Peyer's patch (tissue), 4 donors: ENCODE results near the gene EDEM2. TPM values are rescaled to one million over a fixed set of nuclear protein-coding genes. Genes with fewer than 3 reads are reported as not detected.

Experiments
- DNase-seq, 3 donors: peaks; one replicate each; pipeline ENCODE4 v3.0.0-alpha.2; 2017 to 2019
- H3K27ac ChIP-seq, 4 donors: fragments of 200-600 bp; sonication (generic); one replicate each; pipeline ENCODE4 v1.5.1; 2016 to 2019
- H3K27me3 ChIP-seq, 2 donors: fragments of 200-600 bp; sonication (generic); one replicate each; pipeline ENCODE4 v1.5.1; 2019
- H3K36me3 ChIP-seq, 3 donors: fragments of 200-600 bp; sonication (generic); one replicate each; pipeline ENCODE4 v1.5.1; 2016 to 2019
- H3K4me1 ChIP-seq, 4 donors: fragments of 200-600 bp; sonication (generic); one replicate each; pipeline ENCODE4 v1.5.1; 2016 to 2019
- H3K4me3 ChIP-seq, 4 donors: fragments of 200-600 bp; sonication (generic); 1 replicate in 3 of 4; 2 replicates in 1 of 4; pipeline ENCODE4 v1.5.1; 2016 to 2019; ENCODE audit warnings: mild to moderate bottlenecking in 1 of 4
- H3K9me3 ChIP-seq, 4 donors: fragments of 200-600 bp; sonication (generic); one replicate each; pipeline ENCODE4 v1.5.1; 2016 to 2019; ENCODE audit warnings: mild to moderate bottlenecking in 1 of 4
- CTCF ChIP-seq, 6 experiments: fragments of 450-650 bp in 4 of 6; fragments of 200-600 bp in 2 of 6; sonication (generic) in 1 of 6; IDR thresholded peaks; one replicate each; pipeline ENCODE4 v1.5.1; 2017 to 2019; ENCODE audit warnings: antibody characterized with exemption in 6 of 6, mild to moderate bottlenecking in 3 of 6, moderate library complexity in 1 of 6
- POLR2A ChIP-seq, 2 donors: fragments of 450-650 bp; IDR thresholded peaks; one replicate each; pipeline ENCODE4 v1.5.1; 2017; ENCODE audit warnings: antibody characterized with exemption in 2 of 2, mild to moderate bottlenecking in 2 of 2, moderate library complexity in 2 of 2
- total RNA-seq, 4 donors: library from RNA; depleted of rRNA; stranded (reverse); fragments of >200 nt; gene quantifications; one replicate each; pipeline ENCODE4 v1.1.0, GENCODE V29; 2016

The EDEM2 gene
- total RNA-seq, 4 donors from 2014 or later: 18.2 to 38.3 (median 33.8) TPM

DNA sequence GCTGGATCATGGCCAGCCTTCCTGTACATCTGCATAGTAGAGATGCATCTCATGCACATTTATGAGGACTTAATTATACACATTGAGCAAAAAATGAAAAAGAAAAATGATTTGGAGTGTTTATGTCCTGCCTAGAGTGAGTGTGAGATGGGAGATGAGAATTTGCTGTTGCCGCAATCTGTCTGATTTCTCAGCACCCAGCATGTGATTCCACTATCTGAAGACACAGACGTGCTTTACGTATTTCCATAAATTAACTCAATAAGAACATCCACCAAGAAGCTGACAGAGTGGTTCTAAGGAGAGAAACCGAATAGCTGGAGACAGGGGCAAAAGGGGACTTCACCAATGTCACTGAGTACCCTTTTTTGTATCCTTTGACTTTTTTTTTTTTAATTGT, 15.2 kb downstream of the EDEM2 start:
- TF ChIP-seq POLR2A (IDR thresholded peaks at IDR 0.05) (no peak), CTCF (IDR thresholded peaks at IDR 0.05) (no peak)
- Histone ChIP-seq H3K27ac (no peak overlapping the region), H3K27me3 (no peaks in the 10 kb centered on the region), H3K9me3 (no peaks in the 10 kb centered on the region), H3K4me3 (no peak overlapping the region), H3K4me1 (no peaks in the 10 kb centered on the region), H3K36me3 (peaks cover 0 to 88% (median 0%) of the 10 kb centered on the region in 3 donors)
- DNase-seq: no peak

DNA sequence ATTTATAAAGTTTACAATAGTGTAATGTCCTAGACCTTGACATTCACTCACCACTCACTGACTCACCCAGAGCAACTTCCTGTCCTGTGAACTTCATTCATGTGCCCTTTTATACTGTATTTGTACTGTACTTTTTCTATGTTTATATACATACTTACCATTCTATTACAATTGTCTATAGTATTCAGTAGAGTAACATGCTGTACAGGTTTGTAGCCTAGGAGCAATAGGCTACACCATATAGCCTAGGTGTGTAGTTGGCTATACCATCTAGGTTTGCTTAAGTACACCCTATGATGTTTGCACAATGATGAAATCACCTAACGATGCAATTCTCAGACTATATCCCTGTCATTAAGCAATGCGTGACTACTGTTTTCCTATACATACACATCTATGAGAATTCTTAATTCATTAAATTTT, 17.5 kb downstream of the EDEM2 start:
- no peak overlapping the region for H3K27ac ChIP-seq
- H3K9me3 ChIP-seq: no peaks in the 10 kb centered on the region
- no peak for TF ChIP-seq CTCF (IDR thresholded peaks at IDR 0.05)
- no peak for TF ChIP-seq POLR2A (IDR thresholded peaks at IDR 0.05)
- no peaks in the 10 kb centered on the region for H3K27me3 ChIP-seq
- peaks cover 0 to 89% (median 3%) of the 10 kb centered on the region in 3 donors for H3K36me3 ChIP-seq
- DNase-seq: no peak
- no peaks in the 10 kb centered on the region for H3K4me1 ChIP-seq
- H3K4me3 ChIP-seq: no peak overlapping the region

DNA sequence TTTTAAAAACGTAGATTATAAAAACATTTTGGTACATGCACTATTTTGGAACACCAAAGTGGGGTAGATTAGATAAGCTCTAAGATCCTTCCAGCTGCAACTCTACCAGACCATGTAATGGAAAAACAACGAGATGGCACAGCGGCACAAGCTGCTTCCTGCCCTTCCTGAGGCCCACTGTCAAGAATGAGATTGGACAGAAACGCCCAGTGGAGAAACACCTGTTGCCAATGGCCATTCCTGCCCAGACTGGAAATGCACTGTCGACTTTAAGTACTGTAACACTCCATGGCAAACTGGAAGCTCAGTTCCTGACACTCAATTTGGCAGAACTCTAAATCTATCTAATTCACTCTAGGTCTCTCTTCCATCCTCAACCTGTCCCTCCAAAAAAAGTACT, 21.4 kb downstream of the EDEM2 start:
- no peaks in the 10 kb centered on the region for H3K4me1 ChIP-seq
- H3K36me3 ChIP-seq: peaks cover 0 to 89% (median 3%) of the 10 kb centered on the region in 3 donors
- no peak for TF ChIP-seq CTCF (IDR thresholded peaks at IDR 0.05)
- TF ChIP-seq POLR2A (IDR thresholded peaks at IDR 0.05): no peak
- H3K27ac ChIP-seq: no peak overlapping the region
- no peak for DNase-seq
- no peak overlapping the region for H3K4me3 ChIP-seq
- no peaks in the 10 kb centered on the region for H3K9me3 ChIP-seq
- no peaks in the 10 kb centered on the region for H3K27me3 ChIP-seq

DNA sequence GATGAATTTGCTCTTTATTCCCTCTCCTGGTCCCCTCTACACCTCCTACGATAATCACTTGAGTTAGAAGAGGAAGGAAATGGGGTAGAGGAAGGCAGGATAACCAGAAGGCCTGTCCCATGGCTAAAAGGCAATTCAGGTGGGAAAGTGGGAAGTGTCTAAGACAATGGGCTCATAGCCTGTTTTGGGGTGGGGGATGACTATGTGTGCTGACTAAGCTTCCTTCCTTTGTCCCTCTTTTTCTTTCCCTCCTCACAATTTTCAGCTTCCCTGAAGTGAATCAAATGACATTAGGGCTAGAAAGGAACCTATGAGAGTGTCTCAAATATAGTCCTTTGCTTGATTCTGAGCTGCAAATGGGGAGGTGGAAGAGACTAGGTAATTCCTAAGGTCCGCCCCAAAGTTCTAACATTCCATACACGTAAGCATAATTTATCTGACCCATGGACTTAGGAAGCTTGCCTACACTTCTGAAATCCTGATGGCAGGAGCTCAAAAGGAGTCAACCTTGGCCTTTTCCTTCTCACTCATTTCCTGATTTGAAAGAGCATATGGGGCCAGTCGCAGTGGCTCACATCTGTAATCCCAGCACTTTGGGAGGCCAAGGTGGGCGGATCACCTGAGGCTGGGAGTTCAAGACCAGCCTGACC, 24.3 kb downstream of the EDEM2 start:
- TF ChIP-seq POLR2A (IDR thresholded peaks at IDR 0.05) (no peak), CTCF (IDR thresholded peaks at IDR 0.05) (no peak)
- Histone ChIP-seq H3K27me3 (no peaks in the 10 kb centered on the region), H3K4me1 (no peaks in the 10 kb centered on the region), H3K36me3 (peaks cover 0 to 97% (median 5%) of the 10 kb centered on the region in 3 donors), H3K4me3 (no peak overlapping the region), H3K27ac (no peak overlapping the region), H3K9me3 (no peaks in the 10 kb centered on the region)
- DNase-seq: no peak

GRCh38 chr20:35121186-35121585, 25.9 kb downstream of the EDEM2 start:
- no peak for TF ChIP-seq POLR2A (IDR thresholded peaks at IDR 0.05)
- TF ChIP-seq CTCF (IDR thresholded peaks at IDR 0.05): no peak
- no peak for DNase-seq
- peaks cover 0 to 88% (median 6%) of the 10 kb centered on the region in 3 donors for H3K36me3 ChIP-seq
- no peaks in the 10 kb centered on the region for H3K4me1 ChIP-seq
- no peaks in the 10 kb centered on the region for H3K27me3 ChIP-seq
- no peak overlapping the region for H3K4me3 ChIP-seq
- H3K27ac ChIP-seq: no peak overlapping the region
- H3K9me3 ChIP-seq: no peaks in the 10 kb centered on the region
